ENCODE results near the gene AUTS2.

The AUTS2 gene

GRCh38 chr7:70829221-70830059 lies 1231.2 kb downstream of the AUTS2 start:
- DNase-seq (ENCODE audit: low read depth) = peak; percentile 26

DNA sequence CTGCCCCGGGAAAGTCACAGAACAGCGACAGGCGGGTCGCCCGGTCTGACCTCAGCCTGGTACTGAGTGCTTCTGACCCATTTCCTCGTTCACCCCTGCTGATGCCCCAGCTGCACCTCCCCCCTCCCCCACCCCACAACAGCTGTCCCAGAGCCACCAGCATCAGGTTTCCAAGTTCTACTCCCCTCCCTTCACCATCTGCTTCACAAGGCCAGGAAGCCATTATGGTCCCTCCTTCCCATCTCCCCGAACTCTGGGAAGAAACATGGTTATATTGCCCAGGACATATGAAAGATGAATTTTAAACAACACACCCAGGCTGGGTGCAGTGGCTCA lies 1231.8 kb downstream of the AUTS2 start:
- DNase-seq (ENCODE audit: low read depth) = no peak

DNA sequence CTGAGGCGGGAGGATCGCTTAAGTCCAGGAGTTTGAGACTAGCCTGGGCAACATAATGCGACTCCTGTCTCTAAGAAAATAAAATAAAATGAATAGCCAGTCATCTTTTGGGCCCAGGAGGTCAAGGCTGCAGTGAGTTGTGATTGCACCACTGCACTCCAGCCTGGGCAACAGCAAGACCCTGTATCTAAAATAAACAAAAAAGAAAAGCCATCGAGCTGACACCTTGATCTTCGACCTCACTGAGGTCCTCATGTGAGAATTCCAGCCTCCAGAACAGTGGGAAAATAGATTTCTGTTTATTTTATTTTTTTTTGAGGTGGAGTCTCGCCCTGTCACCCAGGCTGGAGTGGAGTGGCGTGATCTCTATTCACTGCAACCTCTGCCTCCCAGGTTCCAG lies 1232.2 kb downstream of the AUTS2 start:
- DNase-seq (ENCODE audit: low read depth) = no peak

DNA sequence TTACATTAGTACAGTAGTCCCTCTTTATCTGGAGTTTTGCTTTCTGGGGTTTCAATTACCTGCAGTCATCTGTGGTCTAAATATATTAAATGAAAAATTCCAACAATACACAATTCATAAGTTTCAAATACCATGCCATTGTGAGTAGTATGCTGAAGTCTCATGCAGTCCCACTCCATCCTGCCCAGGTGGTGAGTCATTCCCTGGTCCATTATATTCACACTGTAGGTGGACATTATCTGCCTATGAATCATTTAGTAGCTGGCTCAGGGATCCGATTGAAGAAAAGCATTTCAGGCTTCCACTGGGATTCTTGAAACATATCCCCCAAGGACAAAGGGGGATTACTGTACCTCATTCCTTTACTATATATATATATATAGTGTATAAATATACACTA lies 1235.5 kb downstream of the AUTS2 start:
- peak; percentile 7 for DNase-seq (ENCODE audit: low read depth)

GRCh38 chr7:70834424-70834823 lies 1236.1 kb downstream of the AUTS2 start:
- DNase-seq (ENCODE audit: low read depth) = no peak

DNA sequence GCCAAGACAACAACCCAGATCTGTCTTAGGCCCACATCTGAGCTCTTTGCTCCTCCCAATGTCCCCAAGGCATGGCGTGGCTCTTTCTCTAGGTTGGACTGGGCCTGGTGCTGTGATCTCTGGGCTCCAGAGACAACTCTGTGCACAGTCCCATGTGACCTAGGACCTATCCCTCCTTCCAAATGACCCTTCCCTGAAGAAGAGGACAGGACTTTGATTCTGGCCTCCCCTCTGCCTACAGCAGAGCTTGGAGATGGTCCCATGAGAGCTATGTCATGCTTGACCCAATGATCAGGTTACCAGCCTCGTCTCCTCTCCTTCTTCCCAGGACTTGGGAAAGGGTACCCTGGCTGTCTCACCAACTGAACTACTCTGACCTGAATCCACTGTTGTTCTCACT lies 1237.4 kb downstream of the AUTS2 start:
- DNase-seq (ENCODE audit: low read depth) = no peak

DNA sequence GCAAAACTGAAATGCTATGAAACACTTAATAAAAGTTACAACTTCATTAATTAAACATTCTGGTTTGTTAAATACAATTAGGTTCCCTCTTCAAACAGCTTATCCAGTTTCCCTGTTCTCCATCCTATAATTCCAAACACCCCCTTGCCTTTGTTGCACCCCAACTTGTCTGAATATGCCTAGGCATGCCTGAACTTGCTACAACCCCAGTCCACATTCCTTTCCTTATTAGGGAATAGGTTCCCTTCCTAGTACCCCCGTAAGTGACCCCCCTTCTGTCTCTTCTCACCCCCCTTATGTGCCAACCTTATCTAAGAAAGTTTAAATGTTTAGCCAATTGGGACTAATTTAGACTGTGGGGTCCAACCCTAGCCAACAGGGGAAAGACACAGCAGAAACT lies 1238.0 kb downstream of the AUTS2 start:
- DNase-seq (ENCODE audit: low read depth) = no peak

DNA sequence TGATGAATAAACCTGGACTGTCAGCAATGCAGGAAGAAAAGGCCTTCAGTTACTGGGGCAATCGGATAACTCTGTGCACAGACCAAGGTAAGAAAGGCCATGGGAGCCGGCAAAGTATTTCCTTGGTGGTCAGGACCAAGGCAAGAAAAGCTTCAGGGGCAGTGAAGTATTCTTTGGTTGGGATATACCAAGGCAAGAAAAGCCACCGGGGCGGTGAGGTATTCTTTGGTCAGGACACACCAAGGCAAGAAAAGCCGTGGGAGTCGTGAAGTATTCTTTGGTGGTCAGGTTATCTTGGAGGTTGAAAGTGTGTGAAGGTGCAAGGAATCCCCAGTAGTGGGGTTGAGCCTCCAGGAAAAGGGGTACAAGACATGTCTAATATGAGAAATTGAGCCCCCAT lies 1238.7 kb downstream of the AUTS2 start:
- DNase-seq (ENCODE audit: low read depth) = no peak

GRCh38 chr7:70837589-70837988 lies 1239.3 kb downstream of the AUTS2 start:
- no peak for DNase-seq (ENCODE audit: low read depth)

DNA sequence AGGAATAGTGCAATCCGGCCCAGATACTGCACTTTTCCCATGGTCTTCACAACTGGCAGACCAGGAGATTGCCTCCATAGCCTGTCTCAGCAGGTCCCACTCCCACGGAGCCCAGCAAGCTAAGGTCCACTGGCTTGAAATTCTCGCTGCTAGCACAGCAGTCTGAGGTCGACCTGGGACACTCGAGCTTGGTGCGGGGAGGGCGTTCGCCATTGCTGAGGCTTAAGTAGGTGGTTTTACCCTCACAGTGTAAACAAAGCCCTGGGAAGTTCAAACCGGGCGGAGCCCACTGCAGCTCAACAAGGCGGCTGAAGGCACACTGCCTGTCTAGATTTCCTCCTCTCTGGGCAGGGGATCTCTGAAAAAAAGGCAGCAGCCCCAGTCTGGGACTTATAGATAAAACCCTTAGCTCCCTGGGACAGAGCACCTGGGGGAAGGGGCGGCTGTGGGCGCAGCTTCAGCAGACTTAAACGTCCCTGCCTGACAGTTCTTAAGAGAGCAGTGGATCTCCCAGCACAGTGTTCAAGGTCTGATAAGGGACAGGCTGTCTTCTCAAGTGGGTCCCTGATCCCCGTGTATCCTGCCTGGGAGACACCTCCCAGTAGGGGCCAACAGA lies 1240.1 kb downstream of the AUTS2 start:
- DNase-seq (ENCODE audit: low read depth) = no peak

Measured in GM04504 (cell line).